HG02885 (cell line): ENCODE measurements around the gene OXGR1.
"Not testable (repeated sequence)": the region's sequence is repeated elsewhere in the genome, so short reads cannot be mapped to it uniquely, and the experiment has no call there.

ENCODE experiments used
- ATAC-seq: cut with Tn5 transposase; IDR thresholded peaks from one replicate; pipeline ENCODE4 v1.9.1; 2021; ENCODE audit warnings: mild to moderate bottlenecking; ENCODE audit not compliant: unreplicated experiment, poor library complexity

The OXGR1 gene

GRCh38 chr13:96994017-96994857 lies at the start of gene OXGR1:
TSS of gene OXGR1 (minus strand) at chr13:96994476. CDS start at chr13:96987759, 6,717 bp downstream.
- no peak for ATAC-seq

- no peak for ATAC-seq
These were observed 49.0 kb upstream of the OXGR1 start for GRCh38 chr13:97043302-97043701.

- ATAC-seq: no peak
These were observed 36.6 kb upstream of the OXGR1 start for GRCh38 chr13:97030705-97031452.

- ATAC-seq: peak; percentile 73
These were observed 34.4 kb upstream of the OXGR1 start for GRCh38 chr13:97028441-97029299.

- ATAC-seq: no peak
These were observed 32.9 kb upstream of the OXGR1 start for GRCh38 chr13:97027162-97027554.

GRCh38 chr13:97026531-97027161 lies 32.4 kb upstream of the OXGR1 start:
- ATAC-seq: no peak

GRCh38 chr13:97023812-97024211 lies 29.5 kb upstream of the OXGR1 start:
- not testable (repeated sequence) for ATAC-seq

GRCh38 chr13:97023117-97023516 lies 28.8 kb upstream of the OXGR1 start:
- ATAC-seq: no peak

- ATAC-seq: no peak
These were observed 27.0 kb upstream of the OXGR1 start for GRCh38 chr13:97021241-97021640.

GRCh38 chr13:97020689-97021240 lies 26.5 kb upstream of the OXGR1 start:
- no peak for ATAC-seq

GRCh38 chr13:97020194-97020593 lies 25.9 kb upstream of the OXGR1 start:
- no peak for ATAC-seq

GRCh38 chr13:97019236-97019635 lies 25.0 kb upstream of the OXGR1 start:
- ATAC-seq: no peak

- peak; percentile 94 for ATAC-seq
These were observed 23.9 kb upstream of the OXGR1 start for GRCh38 chr13:97018029-97018819.

GRCh38 chr13:97017322-97017721 lies 23.0 kb upstream of the OXGR1 start:
- no peak for ATAC-seq

GRCh38 chr13:97015661-97016350 lies 21.5 kb upstream of the OXGR1 start:
- ATAC-seq: no peak

- ATAC-seq: no peak
These were observed 18.2 kb upstream of the OXGR1 start for GRCh38 chr13:97012251-97013048.

GRCh38 chr13:97011446-97012131 lies 17.3 kb upstream of the OXGR1 start:
- ATAC-seq: no peak
